Right lobe of liver (tissue), 6 donors: ENCODE measurements around the gene MRPS11. TPM values are rescaled to one million over a fixed set of nuclear protein-coding genes. Genes with fewer than 3 reads are reported as not detected.

Experiments used
- ATAC-seq, 4 donors: fragments of 200-7000 bp; cut with Tn5 transposase; one replicate each; pipeline ENCODE4 v1.9.1; 2020; ENCODE audit warnings: mild to moderate bottlenecking in 4 of 4, moderate library complexity in 4 of 4
- DNase-seq, 3 donors: peaks; one replicate each; pipeline ENCODE4 v3.0.0-alpha.2; 2020
- H3K27ac ChIP-seq, 3 donors: fragments of 200-600 bp; one replicate each; pipeline ENCODE4 v1.8.0; 2022
- H3K27me3 ChIP-seq, 2 donors: fragments of 200-600 bp; one replicate each; pipeline ENCODE4 v1.8.0; 2022
- H3K36me3 ChIP-seq, 4 donors: fragments of 200-600 bp; sonication (generic) in 1 of 4; one replicate each; pipeline versions ENCODE4 v1.5.1 to v1.8.0; 2017 to 2022; ENCODE audit warnings: control low read depth in 1 of 4
- H3K4me1 ChIP-seq, 4 donors: fragments of 200-600 bp; sonication (generic) in 1 of 4; one replicate each; pipeline versions ENCODE4 v1.5.1 to v1.8.0; 2017 to 2022; ENCODE audit warnings: control low read depth in 1 of 4
- H3K4me3 ChIP-seq, 3 donors: fragments of 200-600 bp; one replicate each; pipeline ENCODE4 v1.8.0; 2022
- H3K9me3 ChIP-seq, 4 donors: fragments of 200-600 bp; sonication (generic) in 1 of 4; one replicate each; pipeline versions ENCODE4 v1.5.1 to v1.8.0; 2017 to 2022; ENCODE audit warnings: control low read depth in 1 of 4
- CTCF ChIP-seq, 4 donors: fragments of 200-600 bp in 3 of 4; fragments of 450-650 bp in 1 of 4; IDR thresholded peaks; one replicate each; pipeline versions ENCODE4 v1.5.1 to v1.8.0; 2016 to 2022; ENCODE audit warnings: antibody characterized with exemption in 4 of 4, mild to moderate bottlenecking in 2 of 4
- POLR2A ChIP-seq: fragments of 450-650 bp; IDR thresholded peaks from one replicate; pipeline ENCODE4 v1.6.1; 2017; ENCODE audit warnings: antibody characterized with exemption, mild to moderate bottlenecking
- WGBS: methylation state at CpG from one replicate; pipeline ENCODE4 v1.1.6; 2018; ENCODE audit warnings: low coverage, low lambda C conversion rate; ENCODE audit not compliant: insufficient coverage; ENCODE audit errors: missing lambda C conversion rate; 5-methylcytosine and 5-hydroxymethylcytosine counted together
- intact Hi-C, 2 donors: fragments of 100-400 bp; cut with DNase I; formaldehyde crosslinking; loops; one replicate each; pipeline versions ENCODE4 v1.11.2 to v1.14.1; 2022
- total RNA-seq, 6 experiments: library from RNA; depleted of rRNA in 2 of 6; stranded (reverse); fragments of >200 nt in 2 of 6; fragmentation: NEBNext Ultra II Directional in 3 of 6; extraction: Animal tissue kit (Norgen Biotek cat#: 25700) in 3 of 6; gene quantifications; one replicate each; pipeline versions ENCODE4 v1.1.0 to v1.2.4, GENCODE V29; 2016 to 2023
- donor health status: DM: no; HTN: yes; CAD: no.
- donor health status: DM: no; HTN: no; CAD: no.
- donor health status: DM: no; HTN: no; CAD: no.
- donor health status: DM: no; HTN: yes; CAD: no.
- donor health status: DM: no; HTN: yes; CAD: no.

Gene MRPS11
- total RNA-seq, 6 experiments from 2014 or later: 25.4 to 38.0 (median 32.7) TPM

DNA sequence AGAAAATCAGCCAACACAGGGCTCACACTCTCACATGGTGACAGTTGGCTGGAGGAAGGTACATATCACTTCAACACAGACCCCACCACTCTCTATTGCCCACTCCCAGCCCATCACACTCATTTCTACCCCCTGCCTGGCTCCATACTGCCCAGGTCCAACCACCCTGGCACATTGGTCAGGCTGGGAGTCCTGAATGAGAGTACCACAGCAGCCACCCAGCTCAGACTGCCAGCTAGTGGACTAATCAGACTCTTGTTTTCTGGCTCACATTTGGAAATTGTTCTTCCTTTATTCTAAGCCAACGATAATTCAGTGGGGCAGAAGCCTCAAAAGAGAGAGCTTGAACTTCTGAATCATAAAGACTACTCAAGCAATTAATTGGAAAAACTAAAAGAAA, 20.3 kb upstream of the MRPS11 start:
- no peak for DNase-seq
- no peak overlapping the region for H3K27ac ChIP-seq
- no peaks in the 10 kb centered on the region for H3K4me1 ChIP-seq
- H3K27me3 ChIP-seq: peaks cover 0 to 3% of the 10 kb centered on the region in 2 donors
- TF ChIP-seq POLR2A (no peak), CTCF (IDR thresholded peaks at IDR 0.05) (no peak)
- no peak for ATAC-seq
- 73% methylated on average over 1 of the region's 1 CpG for WGBS
- intact Hi-C loops: no loop called here
- no peaks in the 10 kb centered on the region for H3K36me3 ChIP-seq
- H3K9me3 ChIP-seq: no peaks in the 10 kb centered on the region
- H3K4me3 ChIP-seq: no peak overlapping the region

DNA sequence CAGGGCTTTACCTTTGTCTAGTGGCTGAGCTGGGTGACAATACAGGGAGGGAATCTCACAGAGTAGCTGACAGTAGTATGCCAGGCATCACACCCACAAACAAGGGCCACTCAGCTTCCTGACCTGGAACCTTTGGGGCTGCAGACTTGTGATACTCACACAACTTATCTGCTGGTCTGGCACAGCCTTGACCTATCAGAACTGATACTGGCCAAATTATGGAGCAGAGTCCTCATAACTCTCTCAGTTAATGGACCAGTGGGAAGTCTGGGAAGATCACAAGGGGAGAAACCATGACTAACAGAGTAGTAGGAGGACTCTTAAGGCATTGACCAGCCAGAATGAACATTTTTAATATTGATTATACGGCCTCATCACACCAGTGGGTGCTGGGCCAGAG, 19.8 kb upstream of the MRPS11 start:
- no peak for ATAC-seq

GRCh38 chr15:88448991-88449461, 18.5 kb upstream of the MRPS11 start:
- no peak for TF ChIP-seq POLR2A
- no peak for TF ChIP-seq CTCF (IDR thresholded peaks at IDR 0.05)
- Histone ChIP-seq H3K9me3 (no peaks in the 10 kb centered on the region), H3K4me3 (no peak overlapping the region), H3K36me3 (no peaks in the 10 kb centered on the region), H3K27ac (no peak overlapping the region), H3K4me1 (no peaks in the 10 kb centered on the region), H3K27me3 (peaks cover 0 to 3% of the 10 kb centered on the region in 2 donors)
- intact Hi-C loops: no loop called here
- 100% methylated on average over 1 of the region's 5 CpGs for WGBS
- DNase-seq (no peak), ATAC-seq (no peak)

More for the DNA sequence above, 19.8 kb upstream of the MRPS11 start:
- intact Hi-C loops: no loop called here
- no peaks in the 10 kb centered on the region for H3K9me3 ChIP-seq
- peaks cover 0 to 3% of the 10 kb centered on the region in 2 donors for H3K27me3 ChIP-seq
- TF ChIP-seq POLR2A (no peak), CTCF (IDR thresholded peaks at IDR 0.05) (no peak)
- no peaks in the 10 kb centered on the region for H3K4me1 ChIP-seq
- H3K4me3 ChIP-seq: no peak overlapping the region
- no peak overlapping the region for H3K27ac ChIP-seq
- no peaks in the 10 kb centered on the region for H3K36me3 ChIP-seq
- no peak for DNase-seq
- WGBS: 50% methylated on average over 1 of the region's 1 CpG

GRCh38 chr15:88449581-88449980, 17.9 kb upstream of the MRPS11 start:
- H3K27me3 ChIP-seq: peaks cover 0 to 3% of the 10 kb centered on the region in 2 donors
- no peaks in the 10 kb centered on the region for H3K4me1 ChIP-seq
- 60% methylated on average over 1 of the region's 8 CpGs for WGBS
- H3K36me3 ChIP-seq: no peaks in the 10 kb centered on the region
- DNase-seq: no peak
- intact Hi-C loops: no loop called here
- no peak overlapping the region for H3K4me3 ChIP-seq
- no peak overlapping the region for H3K27ac ChIP-seq
- ATAC-seq: no peak
- TF ChIP-seq CTCF (IDR thresholded peaks at IDR 0.05) (no peak), POLR2A (no peak)
- no peaks in the 10 kb centered on the region for H3K9me3 ChIP-seq
